H54 (cell line): ENCODE measurements around the gene NR3C2.

Experiments used
- DNase-seq: peaks from one replicate; pipeline ENCODE4 v3.0.0; 2011; ENCODE audit warnings: low spot score, mixed read lengths; ENCODE audit not compliant: insufficient read length
- FAIRE-seq: peaks from 3 replicates; lab custom pipeline; 2011; peaks lifted over from hg19 to GRCh38; lab: Jason Lieb, UNC
- POLR2A ChIP-seq: IDR thresholded peaks from 2 replicates; pipeline ENCODE4 v1.6.1; 2011; ENCODE audit warnings: low read depth, mild to moderate bottlenecking, low read length

Gene NR3C2

DNA sequence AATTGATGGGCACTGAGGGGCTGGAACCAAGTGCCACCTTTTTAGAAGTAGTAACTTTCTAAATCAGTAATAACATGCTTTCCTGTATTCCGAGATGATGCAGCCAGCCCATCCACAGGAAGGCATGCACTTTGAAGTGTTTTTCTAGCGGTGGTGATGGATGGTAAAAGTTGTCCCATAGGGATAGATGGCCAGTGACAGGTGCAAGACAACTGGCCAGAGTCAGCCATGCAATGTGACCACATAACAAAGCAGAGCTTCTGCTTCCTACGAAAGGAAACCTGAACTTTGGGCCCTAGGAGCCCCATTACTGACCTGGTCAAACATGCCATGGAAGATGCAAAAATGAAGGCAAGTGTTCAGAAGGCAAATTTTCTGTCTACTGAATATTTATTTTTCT is 72.3 kb downstream of the NR3C2 start:
- FAIRE-seq: no peak
- TF ChIP-seq POLR2A: no peak
- no peak for DNase-seq

DNA sequence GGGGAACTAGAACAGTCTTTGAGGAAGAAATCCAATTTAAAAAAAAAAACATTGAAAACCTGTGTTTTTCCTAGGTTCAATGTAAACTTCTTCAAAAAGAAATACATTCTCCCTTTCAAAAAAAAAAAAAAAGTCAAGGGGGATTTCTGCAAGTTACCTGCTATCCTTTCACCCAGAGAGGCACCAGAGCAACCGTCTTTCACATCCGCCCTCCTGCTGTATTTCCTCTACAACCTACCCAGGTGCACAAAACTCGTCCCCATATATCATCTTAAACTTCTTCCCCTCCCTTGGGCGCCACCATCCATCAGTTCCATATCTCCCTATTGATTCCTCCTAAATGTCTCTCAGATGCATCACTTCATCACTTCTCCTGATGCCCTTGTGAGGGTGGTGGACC is 74.5 kb downstream of the NR3C2 start:
- no peak for FAIRE-seq
- DNase-seq: no peak

DNA sequence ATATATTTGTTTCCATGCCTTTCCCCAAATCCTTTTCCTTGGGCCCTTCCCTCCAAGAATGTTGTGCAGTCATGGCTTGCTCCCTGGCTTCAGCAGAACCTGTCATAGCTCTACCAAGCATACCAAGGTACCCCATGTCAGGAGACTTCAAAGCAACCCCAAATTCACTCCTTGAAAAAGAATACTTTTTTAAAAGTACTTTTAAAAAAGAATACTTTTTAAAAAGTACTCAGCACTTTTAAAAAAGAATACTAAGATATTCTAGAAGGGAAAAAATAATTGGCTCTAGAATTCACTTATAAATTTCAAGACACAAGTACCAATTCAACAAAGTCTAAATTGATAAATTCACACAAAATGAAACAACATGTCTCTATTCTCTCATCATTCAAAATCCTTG is 76.0 kb downstream of the NR3C2 start:
- no peak for FAIRE-seq
- TF ChIP-seq POLR2A: no peak
- DNase-seq: no peak

More for the DNA sequence above, 74.5 kb downstream of the NR3C2 start:
- no peak for TF ChIP-seq POLR2A

DNA sequence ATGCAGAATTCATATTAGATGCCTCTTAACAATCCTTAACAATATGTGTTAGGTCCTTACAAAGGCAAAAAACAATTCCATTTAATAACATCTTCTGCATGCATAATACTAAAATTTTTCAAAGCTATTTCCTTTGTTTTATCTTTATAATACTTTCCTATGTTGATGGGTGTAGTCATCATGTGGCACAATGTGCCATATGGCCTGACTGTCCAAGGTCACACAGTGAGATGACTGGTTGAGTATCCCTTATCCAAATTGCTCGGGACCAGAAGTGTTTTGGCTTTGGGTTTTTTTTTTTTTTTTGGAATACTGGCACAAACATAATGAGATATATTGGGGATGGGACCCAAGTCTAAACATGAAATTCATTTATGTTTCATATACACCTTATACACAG is 77.7 kb downstream of the NR3C2 start:
- DNase-seq (no peak), FAIRE-seq (no peak)
- TF ChIP-seq POLR2A: no peak

DNA sequence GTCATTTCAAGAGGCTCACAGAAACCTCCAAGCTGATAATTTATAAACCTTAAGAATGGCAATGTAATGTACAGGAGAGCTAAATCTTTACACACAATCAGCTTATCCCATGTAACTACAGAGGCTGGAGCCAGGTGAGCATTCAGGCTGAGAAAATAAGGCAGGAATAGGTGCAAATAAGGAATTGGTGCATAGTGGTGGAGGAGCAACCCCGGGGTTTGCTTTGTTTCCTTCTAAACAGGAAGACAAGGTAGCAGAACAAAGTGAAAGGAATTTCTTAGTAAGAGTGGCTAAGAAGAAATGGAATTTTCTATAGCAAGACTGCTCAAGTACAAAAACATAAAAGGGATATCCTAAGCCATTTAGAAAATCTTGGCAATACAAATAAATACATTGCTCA is 82.4 kb downstream of the NR3C2 start:
- no peak for FAIRE-seq
- no peak for DNase-seq
- TF ChIP-seq POLR2A: no peak

DNA sequence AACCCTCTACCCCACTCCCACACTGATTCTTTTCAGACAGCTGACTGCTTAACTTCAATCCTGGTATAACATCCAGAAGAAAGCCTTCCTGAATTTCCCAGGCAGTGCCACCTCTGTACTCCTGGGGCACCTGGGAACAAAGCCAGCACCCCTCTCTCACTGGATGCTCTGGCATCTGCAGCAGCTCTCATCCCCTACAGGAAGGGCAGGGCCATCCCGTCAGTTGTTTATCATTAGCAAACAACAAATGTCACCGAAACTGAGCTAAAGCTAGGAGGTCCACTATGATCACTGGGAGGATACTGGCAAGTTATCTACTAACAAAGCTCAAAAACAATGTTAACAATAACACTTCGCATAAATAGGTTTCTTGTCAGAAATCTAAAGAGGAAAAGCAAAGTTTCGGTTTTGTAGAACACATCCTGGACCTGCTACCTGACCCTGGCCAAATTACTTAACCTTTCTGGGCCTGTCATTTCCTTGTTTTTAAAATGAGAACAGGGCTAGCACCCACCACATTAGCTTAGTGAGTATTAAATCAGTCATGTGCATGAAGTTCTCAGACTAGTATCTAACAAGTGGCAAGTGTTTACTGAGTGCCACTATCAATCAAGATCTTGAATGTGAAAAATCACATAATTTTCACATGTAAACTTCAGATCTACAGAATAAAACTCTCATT is 86.6 kb downstream of the NR3C2 start:
- TF ChIP-seq POLR2A: no peak
- DNase-seq: no peak
- no peak for FAIRE-seq

DNA sequence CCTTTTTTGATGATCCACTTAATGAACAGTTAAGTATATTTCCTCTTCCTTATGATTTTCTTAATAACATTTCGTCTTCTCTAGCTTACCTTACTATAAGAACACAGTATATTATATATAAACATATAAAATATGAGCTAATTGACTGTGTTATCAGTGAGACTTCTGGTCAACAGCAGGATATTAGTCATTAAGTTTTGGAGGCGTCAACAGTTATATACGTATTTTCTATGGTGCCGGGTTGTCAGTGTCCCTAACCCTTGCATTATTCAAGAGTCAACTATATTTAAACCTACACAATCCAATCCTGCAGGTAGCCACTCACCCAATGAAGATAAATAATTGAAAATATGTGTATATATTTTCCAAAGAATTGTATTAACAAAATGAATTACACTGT is 88.0 kb downstream of the NR3C2 start:
- TF ChIP-seq POLR2A: no peak
- no peak for FAIRE-seq
- no peak for DNase-seq

DNA sequence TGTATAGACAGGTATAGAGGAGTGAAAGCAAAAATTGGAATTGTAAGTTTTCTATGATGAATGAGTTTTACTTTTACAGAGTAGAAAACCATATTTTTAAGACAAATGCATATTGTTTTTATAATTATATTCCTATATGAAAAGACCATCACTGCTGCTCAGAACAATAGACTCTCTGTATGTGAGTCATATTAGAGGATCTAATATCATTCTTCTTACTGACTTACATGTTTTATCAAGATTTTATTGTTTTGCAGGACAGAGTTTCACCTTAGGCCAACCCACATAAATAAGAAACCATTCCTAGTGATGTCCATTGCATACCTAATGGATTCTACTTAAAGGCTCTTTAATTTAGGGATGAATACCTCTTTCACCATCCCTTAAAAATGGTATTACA is 88.6 kb downstream of the NR3C2 start:
- FAIRE-seq (no peak), DNase-seq (no peak)
- TF ChIP-seq POLR2A: no peak

DNA sequence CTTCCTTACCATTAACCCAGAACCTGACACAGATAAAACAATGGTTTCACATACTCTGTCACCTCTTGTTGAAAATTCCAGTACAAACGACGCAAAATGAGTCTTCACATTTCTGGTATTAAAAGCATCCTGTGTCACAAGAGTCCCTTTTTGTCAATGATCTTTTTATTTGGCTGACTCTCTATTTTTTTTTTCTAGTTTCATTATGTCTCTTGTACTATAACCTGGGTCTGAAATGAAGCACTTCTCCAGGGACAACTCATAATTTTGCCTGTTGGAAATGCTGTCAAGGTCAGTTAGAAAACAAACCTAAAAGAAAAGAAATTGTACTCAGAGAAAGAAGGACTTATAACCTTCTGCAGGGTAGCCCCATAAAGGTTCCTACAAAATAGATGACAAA is 93.1 kb downstream of the NR3C2 start:
- DNase-seq (no peak), FAIRE-seq (no peak)

DNA sequence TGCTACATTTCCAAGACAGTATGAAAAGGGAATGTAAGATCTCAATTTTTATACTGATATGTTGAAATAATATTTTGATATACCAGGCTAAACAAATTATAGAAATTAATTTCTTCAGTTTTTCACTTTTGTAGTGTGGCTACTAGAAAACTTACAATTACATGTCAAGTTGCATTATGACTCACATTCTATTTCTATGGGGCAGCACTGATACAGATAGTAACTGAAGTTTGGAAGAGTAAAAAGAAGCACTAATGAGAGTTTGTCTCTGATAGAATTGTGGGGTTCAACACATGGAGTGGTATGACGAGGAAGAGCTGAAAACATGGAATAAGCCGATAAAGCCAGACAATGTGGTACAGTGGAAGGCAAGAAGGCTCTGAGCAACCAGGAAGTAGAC is 95.6 kb downstream of the NR3C2 start:
- FAIRE-seq: no peak
- TF ChIP-seq POLR2A: no peak
- DNase-seq: no peak

More for the DNA sequence above, 93.1 kb downstream of the NR3C2 start:
- TF ChIP-seq POLR2A: no peak

DNA sequence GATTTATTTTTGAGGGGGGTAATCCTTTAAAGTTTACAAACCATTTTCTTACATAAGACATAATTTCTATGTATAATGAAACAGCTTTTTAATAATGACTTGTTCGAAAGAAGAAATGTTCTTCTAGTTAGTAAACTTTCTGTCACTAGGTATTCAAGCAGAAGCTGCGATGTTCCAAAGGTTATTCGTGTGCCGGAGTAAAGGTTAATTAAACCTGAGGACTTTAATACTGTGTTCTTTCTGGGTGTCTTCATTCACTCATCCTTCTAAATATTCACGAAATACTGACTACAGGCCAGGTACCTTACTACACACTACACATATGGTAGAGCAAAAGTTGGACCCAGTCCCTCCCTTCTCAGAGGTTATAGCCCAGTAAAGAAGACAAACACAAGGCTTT is 96.7 kb downstream of the NR3C2 start:
- FAIRE-seq (no peak), DNase-seq (no peak)
- TF ChIP-seq POLR2A: no peak

DNA sequence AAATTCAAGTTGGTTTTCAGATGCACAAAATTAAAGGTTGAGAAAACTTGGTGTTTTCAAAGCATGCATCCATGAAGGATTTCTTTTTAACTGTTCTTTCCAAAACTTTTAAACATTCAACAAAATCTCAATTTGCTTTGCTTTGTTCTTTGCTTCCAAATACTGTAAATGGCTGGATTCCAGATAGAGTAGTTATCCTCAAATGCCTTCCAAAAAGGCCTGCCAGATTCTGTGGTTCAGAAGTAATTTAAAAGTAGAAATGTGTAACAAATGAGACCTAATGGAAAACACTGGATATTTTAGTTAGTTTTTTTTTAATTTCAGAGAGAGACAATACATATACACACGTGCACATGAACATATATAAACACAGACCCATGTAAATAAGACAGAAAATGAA is 97.3 kb downstream of the NR3C2 start:
- TF ChIP-seq POLR2A: no peak
- FAIRE-seq (no peak), DNase-seq (no peak)

DNA sequence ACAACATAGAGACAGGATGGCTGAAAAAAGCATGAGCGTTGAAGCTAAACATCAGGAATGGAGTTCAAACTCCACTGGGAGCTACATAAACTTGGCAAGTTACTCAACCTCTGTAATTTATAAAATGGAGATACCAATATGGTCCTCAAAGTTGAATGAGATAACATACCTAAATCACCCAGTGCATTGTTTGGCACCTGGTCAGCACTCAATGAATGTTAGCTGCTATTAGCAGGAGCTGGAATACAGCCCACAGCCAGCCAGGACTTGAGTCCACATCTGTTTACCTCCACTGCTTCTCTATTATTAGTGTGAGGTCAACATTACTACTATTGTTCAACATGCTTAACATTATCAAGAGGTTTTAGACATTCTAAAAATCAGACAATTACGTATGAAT is 97.9 kb downstream of the NR3C2 start:
- no peak for TF ChIP-seq POLR2A
- DNase-seq: no peak
- no peak for FAIRE-seq

DNA sequence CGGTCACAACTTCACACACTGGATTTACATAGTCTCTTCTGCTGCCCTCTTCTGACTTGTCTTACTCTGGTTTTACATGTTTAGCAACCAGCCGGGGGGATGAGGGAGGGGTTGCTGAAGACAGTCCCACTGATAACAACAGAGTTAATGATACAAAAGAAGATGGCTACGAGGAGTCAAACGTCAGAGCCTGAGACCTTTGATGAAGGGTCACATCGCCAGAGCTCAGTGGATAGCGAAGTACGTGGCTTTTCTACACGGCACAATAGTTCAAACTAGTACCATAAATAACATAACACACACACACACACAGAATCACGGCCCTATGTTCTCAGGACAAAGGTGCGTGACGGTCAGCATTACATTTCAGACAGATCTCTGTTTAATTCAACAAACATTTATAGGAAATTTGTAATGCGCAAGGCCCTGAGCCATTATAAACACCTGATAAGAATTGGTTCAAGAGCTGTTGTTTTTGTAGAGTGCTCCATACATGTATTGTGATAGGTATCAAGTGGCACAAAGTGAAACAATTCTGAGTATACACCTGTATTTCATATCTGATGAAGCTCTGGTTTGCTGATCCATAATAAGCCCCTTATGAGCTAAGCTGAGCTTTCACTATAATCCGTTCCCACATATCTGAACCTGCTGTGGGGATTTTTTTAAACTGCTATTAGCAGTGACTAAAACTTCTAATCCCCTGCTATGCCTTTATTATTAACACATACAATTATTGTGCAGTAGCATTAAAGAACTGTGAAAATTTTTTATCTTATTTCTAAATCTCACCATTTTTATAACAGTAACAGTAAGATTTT is 100.0 kb downstream of the NR3C2 start:
- DNase-seq (no peak), FAIRE-seq (no peak)
- TF ChIP-seq POLR2A: no peak

DNA sequence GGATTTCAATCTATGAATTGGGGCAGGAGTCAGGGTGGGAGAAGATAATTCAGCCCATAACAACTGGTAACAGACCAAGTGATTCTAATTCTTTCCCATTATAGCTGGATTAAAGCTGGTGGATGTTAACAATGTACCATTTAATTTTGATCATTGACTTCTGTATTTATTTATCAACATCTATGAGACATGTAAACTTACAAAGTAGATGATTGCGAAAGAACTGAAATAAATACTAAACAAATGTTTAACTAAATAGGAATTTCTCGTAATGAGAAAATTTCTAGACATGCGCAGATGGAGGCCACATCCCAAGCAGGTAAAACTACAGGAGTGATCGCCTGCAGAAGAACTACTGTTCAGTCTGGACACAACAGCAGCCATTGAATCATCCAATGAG is 107.1 kb downstream of the NR3C2 start:
- FAIRE-seq: no peak
- no peak for TF ChIP-seq POLR2A
- no peak for DNase-seq
